Sigmoid colon (tissue), 4 donors: ENCODE results near the gene ESPNL.

ENCODE experiments used
- CTCF ChIP-seq, 4 experiments: fragments of 450-650 bp in 3 of 4; fragments of 200-600 bp in 1 of 4; IDR thresholded peaks; one replicate each; pipeline ENCODE4 v1.5.1; 2016 to 2019; ENCODE audit warnings: antibody characterized with exemption in 4 of 4, mild to moderate bottlenecking in 3 of 4, moderate library complexity in 2 of 4
- EP300 ChIP-seq, 4 donors: sonication (generic); formaldehyde crosslinking; IDR thresholded peaks; one replicate each; pipeline ENCODE4 v1.6.1; 2017; ENCODE audit warnings: antibody characterized with exemption in 4 of 4

DNA sequence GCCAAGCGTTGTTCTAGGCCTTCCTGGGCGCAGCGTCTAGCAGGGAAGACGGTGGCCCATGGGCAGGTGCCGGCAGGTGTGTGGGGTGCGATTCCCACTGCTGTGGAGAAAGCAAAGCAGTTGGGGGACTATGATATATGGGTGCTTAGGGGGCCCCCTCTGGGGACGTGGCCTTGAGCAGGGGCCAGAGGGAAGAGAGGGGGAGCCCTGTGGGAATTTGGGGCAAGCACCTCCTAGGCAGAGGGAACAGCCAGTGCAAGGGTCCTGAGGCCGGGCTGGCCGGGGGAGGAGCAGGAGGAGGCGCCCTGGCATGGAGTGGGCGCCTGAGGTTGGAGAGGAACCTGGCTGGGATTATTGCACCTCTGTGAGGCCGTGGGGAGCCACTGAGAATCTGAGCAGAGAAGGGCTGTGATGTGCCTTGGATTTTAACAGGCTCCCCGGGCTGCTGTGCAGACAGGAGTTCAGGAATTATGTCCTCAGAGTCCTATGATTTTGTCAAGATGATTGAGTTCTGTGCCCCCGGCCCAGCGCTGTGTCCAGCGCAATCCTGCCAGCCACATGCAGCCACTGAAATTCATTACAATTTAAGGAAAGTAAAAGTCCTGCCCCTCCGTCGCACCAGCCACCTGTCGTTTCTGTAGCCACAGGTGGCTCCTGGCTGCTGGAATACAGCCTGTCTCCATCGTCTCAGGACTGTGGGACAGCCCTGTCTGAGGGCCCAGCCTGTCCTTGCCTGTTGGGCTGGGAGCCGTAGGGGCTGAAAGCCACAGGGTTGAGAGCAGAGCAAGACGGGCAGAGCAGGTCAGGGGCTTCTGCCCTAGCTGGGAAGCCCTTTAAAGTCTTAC lies 29.2 kb downstream of the ESPNL start:
- TF ChIP-seq EP300 (IDR thresholded peaks at IDR 0.05) (no peak), CTCF (IDR thresholded peaks at IDR 0.05) (no peak)
